Right kidney (tissue), 1 donor: ENCODE measurements around the gene ZNF574.
A peak's percentile ranks its signal among the peaks of the same experiment; 100 is the strongest.

Experiments used
- DNase-seq: peaks from one replicate; pipeline ENCODE4 v3.0.0-alpha.2; 2016

Gene ZNF574

GRCh38 chr19:42053037-42053935 lies 22.7 kb upstream of the ZNF574 start:
- DNase-seq = no peak

GRCh38 chr19:42054205-42054604 lies 21.8 kb upstream of the ZNF574 start:
- DNase-seq = no peak

DNA sequence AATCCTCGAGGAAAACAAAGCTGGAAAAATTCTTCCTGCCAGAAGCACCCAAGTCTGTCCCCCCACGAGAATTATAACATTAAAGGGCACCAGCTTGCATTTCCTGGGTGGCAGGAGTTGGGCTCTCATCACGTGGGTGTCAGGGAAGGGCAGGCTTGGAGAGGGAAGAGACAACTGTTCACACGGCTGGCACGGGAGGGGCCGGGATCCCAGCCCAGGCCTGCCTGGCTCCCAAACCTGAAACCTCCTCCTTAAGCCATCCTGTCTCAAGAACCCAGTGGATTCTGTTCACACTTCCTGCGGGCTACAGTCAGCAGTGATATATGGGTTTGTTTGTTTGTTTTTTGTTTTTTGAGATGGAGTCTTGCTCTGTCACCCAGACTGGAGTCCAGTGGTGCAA lies 18.1 kb upstream of the ZNF574 start:
- no peak for DNase-seq

- DNase-seq = no peak
These were observed 16.8 kb upstream of the ZNF574 start for GRCh38 chr19:42059196-42059595.

- no peak for DNase-seq
These were observed 15.8 kb upstream of the ZNF574 start for GRCh38 chr19:42060117-42060516.

DNA sequence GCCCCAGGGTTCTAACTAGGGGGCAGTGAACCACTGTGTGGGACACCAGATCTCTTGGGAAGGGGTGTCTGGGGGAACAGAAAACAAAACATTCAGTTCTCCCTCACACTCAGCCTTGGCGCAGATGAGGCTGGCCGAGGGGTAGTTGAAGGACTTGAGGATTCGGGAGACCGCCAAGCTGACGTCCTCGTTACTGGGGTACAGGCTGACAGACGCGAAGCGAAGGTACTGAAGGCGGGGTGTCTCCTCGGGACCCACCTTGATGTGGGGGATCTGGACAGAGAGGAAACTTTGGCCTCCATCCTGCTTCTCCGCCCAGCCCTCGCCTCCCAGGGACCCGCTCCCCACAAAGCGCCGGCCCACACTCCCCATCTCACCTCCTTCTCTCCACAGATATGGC lies 13.6 kb upstream of the ZNF574 start:
- DNase-seq = no peak

DNA sequence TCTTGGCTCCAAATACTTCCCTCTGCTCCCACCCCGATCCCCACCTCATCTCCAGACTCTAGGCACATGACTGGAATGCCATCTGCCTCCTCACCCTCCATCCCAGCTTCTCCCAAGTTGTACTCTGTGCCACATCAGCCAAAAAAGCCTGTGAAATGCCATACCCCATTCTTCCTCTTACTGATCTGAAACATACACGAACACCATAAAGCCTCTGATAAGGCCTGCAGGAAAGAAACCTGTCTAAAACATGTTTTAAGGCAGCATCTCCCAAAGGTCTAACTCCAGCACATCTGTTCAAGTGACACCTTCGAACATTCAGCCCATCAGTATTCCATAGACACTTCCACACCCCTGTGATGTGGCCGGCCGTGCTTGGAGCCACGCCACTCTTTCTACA lies 11.5 kb upstream of the ZNF574 start:
- DNase-seq = no peak

DNA sequence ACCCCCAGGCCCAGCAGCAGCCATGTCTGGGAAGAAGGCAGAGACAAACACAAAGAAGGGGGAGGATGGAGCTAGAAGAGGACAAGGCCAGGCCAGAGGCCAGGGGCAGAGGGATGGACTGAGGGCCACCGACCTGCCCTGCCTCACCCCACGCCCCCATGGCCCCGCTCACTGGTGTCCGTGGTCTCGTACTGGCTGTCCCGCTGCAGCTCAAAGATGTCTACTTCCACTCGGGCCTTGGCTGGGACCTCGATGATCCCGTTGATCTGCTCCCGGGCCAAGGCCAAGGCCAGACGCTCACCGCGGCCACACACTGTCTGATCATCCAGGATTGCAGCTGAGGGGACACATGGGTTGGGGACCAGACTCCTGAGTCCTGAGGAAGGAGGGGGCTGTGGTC lies 10.9 kb upstream of the ZNF574 start:
- DNase-seq = no peak

DNA sequence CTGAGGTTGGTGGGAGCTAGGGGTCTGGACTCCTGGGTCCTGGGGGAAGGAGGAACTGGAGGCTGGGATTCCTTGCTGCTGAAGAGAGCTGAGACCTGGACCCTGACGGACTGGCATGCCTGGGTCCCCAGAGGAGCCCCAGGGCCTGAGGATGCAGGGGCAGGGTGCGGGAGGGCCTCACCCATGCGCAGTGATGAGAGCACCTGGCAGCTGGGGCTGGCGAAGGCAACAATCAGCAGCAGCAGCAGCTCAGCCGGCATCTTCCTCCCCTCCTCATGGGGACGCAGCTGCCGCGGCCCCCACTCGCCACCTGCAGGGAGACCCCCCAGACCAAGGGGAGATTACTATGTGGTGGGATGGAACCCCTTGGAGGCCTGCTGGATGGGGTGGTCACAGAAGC lies 10.5 kb upstream of the ZNF574 start:
- DNase-seq = no peak

DNA sequence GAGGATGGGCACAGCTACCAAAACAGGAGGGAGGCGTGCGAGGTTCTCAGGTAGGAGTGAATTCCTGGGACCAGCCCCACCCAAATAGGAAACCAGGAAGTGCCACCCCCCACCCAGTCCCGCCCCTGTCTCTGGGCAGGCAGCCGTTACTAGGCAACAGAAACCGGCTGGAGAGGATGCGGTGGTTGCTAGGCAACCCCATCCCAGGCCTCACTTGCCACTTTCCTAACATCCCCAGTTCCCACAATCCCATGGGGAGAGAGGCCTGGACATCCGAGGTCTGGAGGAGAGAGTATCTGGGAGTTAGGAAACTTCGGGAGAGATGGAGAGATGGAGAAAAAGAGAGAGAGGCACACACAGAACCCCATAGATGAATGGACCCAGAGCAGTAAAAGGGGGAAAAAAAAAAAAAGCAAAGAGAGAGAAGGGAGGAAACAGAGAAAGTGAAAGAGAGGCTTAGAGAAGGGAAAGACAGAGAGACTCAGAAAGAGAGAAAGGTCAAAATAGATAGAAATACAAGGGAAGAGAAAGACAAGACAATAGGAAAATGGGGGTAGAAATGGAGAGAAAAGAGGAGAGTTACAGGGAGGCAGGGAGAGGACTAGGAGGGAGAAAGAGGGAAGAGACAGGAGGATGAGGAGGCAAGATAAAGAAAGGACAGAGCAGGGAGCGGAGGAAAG lies 9.8 kb upstream of the ZNF574 start:
- no peak for DNase-seq

DNA sequence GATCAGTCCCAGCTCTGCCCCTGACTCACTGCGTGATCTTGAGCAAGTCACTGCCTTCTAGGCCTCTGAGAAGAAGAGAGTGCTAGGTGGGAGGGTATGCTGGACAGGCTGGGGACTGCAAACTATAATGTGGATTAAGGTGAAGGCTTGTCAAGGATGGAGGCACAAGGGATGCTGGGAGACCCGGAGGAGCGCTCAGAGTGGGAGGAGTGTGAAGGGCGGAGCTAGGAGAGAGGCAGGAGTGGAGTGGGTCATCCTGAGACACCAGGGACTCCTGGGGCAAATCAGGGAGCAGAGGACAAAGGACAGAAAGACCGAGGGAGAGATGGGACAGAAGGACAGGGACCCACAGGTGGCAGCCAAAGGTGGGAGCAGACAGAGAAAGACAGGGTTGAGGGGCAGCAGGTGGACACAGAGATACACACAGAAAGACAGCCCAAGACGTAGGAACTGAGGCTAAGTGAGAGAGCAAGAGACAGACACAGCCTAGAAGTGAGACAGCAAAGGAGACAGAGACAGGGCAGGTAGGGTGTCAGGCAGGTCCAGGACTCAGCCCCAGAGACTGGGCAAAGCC lies 8.6 kb upstream of the ZNF574 start:
- DNase-seq = no peak

GRCh38 chr19:42068361-42068755 lies 7.6 kb upstream of the ZNF574 start:
- peak; percentile 16 for DNase-seq

DNA sequence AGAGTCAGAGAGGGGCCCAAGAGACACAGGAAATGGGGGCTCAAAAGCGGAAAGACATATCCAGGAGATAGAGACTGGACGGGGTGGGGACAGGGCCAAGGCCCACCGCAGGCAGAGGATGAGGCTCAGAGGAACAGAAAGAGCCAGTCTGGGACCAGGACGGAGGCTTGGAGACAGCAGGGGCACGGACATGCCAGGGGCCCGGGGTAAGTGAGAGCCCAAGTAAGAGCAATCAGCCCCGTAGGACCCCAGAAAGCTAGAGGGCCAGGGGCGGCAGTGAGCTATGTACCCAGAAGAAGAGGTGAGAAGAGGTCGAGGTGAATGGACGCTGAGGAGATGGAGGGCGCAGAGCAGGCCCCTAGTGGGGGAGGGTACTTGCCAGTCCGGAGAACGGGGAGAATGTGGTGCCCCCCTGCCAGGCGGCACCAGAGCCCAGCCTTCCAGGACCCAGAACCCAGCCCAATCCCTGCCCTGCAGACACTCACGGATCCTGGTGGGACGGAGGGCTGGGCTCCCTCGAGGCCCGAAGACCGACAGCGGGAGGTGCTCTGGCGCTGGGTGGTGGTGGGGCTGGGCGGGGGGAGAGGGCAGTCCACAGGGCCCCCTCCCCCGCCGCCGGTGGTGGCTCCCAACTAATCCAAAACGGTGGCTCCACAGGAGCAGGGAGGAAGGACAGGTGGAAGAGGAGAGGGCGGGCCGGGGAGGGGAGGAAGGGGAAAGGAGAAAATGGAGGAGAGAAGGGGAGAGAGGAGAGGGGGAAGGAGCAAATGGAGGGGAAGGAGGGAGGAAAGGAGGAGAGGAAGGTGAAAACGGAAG lies 7.0 kb upstream of the ZNF574 start:
- DNase-seq = peak; percentile 53

GRCh38 chr19:42069619-42070351 lies 6.2 kb upstream of the ZNF574 start, which contains the start of gene GRIK5:
Gene GRIK5 (minus strand): TSS chr19:42070206. CDS start chr19:42065770, 4,436 bp downstream.
- DNase-seq = peak; percentile 79

DNA sequence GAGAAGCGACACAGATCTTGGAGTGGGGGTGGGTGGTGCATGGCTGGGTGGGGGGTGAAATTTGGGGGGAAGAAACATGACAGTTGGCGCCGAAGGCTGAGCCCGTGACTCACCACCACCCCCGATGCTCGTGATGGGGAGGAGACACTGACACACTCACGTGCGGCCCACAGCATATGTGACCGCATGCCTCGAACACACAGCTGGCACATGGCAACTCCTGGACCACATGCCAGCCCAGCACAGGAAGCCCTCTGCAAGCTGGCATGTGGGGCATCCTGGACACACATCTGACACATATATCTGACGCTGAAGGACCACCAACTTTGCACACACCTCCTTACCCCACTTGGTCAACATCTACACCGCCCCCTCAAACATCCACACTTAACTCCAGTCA lies 4.7 kb upstream of the ZNF574 start:
- no peak for DNase-seq

DNA sequence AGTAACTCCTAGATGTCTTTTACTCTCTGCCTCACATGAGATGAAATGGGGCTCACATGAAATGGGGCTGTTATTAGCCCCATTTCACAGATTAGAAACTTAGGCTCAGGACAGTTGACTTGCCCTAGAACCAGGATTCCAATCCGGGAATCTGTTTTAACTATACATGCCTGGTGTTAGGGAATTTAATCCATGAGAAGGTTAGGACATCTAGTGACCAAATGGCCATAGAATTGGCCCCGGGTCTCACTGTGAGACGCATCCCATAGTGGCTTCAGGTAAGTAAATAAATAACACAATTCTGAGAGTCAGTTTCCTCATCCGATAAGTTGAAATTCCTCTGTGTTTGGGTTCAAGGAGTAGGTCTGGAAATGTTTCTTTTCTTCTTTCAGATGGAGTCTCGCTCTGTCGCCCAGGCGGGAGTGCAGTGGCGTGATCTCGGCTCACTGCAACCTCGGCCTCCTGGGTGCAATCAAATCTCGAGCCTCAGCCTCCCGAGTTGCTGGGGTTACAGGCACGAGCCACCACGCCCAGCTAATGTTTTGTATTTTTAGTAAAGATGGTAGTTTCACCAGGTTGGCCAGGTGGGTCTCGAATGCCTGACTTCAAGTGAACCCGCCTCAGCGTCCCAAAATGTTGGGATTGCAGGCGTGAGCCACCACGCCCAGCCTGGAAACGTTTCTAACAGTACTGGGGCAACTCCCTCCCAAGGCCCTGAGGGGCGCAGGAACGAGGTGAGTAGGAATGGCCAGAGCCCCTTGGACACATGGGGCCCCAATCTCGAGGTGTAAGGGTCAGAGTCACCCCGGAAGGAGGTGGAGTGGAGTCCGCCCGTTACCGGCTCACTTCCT lies 1.2 kb upstream of the ZNF574 start:
- DNase-seq = no peak

GRCh38 chr19:42075364-42075615 lies 676 bp upstream of the ZNF574 start:
- DNase-seq = no peak

GRCh38 chr19:42076380-42076944 lies 496 bp downstream of the ZNF574 start:
- DNase-seq = peak; percentile 17

DNA sequence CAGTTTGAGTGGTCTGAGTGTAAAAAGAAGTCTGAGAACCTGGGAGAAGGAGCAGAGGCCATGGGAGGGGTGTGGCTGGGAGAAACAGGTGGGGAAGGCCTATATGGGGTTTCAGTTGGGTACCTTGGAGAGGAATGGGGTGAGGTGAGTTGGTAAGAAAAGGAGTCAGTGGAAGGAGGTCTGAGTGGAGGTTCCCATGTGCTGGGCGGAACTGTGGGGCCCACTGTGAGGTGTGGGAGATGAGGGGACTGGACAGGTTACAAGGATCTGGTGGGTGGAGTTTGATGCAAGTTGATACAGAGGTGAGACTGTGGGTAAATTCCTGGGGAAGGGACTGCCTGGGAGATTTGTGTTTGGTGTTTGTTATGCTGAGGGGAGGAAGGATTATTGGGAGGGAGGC lies 2.1 kb downstream of the ZNF574 start:
- no peak for DNase-seq

- DNase-seq = no peak
These were observed 2.7 kb downstream of the ZNF574 start for GRCh38 chr19:42078538-42079275.
